Activated T-cell treated with anti-CD3 and anti-CD28 coated beads, Interleukin-2, amount 50 U/mL, for 72 hours (primary cell): ENCODE data around the gene ADAM30. TPM values are rescaled to one million over a fixed set of nuclear protein-coding genes. Genes with fewer than 3 reads are reported as not detected.

Source experiments
- ATAC-seq, 2 donors: fragments of 150-1000 bp; cut with Tn5 transposase; replicated peaks in 1 of 2; 2 replicates each; pipeline ENCODE4 v1.10.0; 2021; ENCODE audit warnings: moderate library complexity in 2 of 2, mild to moderate bottlenecking in 1 of 2
- DNase-seq, 2 donors: peaks; one replicate each; pipeline ENCODE4 v3.0.0; 2021 to 2022; ENCODE audit warnings: mixed read lengths in 1 of 2
- H3K27ac Mint-ChIP-seq: one replicate; pipeline ENCODE4 v1.8.0; 2022; ENCODE audit warnings: mild to moderate bottlenecking, moderate library complexity, mixed read lengths
- H3K27me3 Mint-ChIP-seq: one replicate; pipeline ENCODE4 v1.8.0; 2022; ENCODE audit warnings: low read depth, mixed read lengths
- H3K36me3 Mint-ChIP-seq, 2 donors: one replicate each; pipeline ENCODE4 v1.8.0; 2022; ENCODE audit warnings: mixed read lengths in 2 of 2, mild to moderate bottlenecking in 1 of 2; ENCODE audit not compliant: insufficient read depth in 2 of 2
- H3K4me1 Mint-ChIP-seq: one replicate; pipeline ENCODE4 v1.8.0; 2022; ENCODE audit warnings: low read depth, mixed read lengths
- H3K4me3 Mint-ChIP-seq, 2 donors: one replicate each; pipeline ENCODE4 v1.8.0; 2022; ENCODE audit warnings: mild to moderate bottlenecking in 2 of 2, mixed read lengths in 2 of 2, moderate library complexity in 2 of 2
- H3K9me3 Mint-ChIP-seq, 2 donors: one replicate each; pipeline ENCODE4 v1.8.0; 2022; ENCODE audit warnings: mixed read lengths in 2 of 2
- total RNA-seq, 2 donors: library from RNA; stranded (reverse); gene quantifications; one replicate each; pipeline ENCODE4 v1.2.3, GENCODE V29; 2022

Gene ADAM30
- total RNA-seq, 2 donors from 2014 or later, result not detected

DNA sequence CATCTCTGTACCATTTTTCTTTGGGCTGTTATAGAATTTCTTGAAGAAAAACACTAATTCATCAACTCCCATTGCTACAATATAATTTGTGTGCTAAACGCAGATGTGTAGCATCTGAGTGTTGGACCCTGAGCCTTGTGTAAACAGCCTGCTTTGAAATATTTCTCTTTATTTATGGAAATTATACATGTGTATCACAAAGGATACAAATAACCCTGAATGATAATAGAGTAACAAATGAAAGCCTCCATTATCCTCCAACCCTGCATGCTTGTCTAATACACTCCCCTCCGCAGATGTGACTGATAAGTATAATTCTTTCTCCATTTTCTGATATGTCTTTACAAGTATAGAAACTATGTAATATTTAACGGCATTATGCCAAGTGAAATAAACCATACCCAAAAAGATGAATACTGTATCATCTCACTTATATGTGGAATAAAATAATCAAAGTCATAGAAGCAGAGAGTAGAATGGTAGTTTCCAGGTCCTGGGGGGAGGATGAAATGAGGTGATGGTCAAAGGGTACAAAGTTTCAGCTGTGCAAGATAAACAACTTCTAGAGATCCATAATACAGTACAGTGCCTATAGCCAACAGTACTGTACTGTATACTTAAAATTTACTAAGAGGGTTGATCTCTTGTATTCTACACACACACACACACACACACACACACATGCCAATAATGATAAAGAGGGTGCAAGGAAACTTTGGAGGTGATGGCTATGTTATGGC, 2.8 kb upstream of the ADAM30 start:
- no peaks in the 10 kb centered on the region for H3K36me3 Mint-ChIP-seq
- DNase-seq (no peak), ATAC-seq (no peak)
- no peaks in the 10 kb centered on the region for H3K27me3 Mint-ChIP-seq
- H3K4me3 Mint-ChIP-seq, result no peak overlapping the region
- peaks cover under 1% of the 10 kb centered on the region for H3K4me1 Mint-ChIP-seq
- H3K27ac Mint-ChIP-seq, result no peak overlapping the region
- H3K9me3 Mint-ChIP-seq, result no peaks in the 10 kb centered on the region

DNA sequence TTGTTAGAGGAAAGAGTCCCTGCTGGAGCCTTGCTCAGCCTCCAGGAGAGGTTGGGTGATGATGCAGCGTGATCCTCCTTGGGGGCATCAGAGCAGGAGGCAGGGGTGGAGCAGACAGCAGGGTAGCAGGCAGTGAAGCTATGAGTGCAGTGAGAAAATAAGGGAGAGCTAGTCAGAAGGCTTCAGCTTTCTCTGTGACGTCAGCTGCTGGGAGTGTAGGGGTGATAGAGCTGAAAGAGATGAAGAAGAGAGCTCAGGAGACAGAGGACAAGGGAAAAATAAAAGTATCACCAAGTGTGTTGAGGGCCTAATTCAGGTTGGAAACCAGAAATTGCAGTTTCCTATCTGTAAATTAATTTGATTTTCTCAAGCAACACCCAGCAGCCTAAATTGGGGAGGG, 2.2 kb upstream of the ADAM30 start:
- H3K4me1 Mint-ChIP-seq, result peaks cover 6% of the 10 kb centered on the region
- no peak for ATAC-seq
- H3K36me3 Mint-ChIP-seq, result no peaks in the 10 kb centered on the region
- no peaks in the 10 kb centered on the region for H3K27me3 Mint-ChIP-seq
- no peaks in the 10 kb centered on the region for H3K9me3 Mint-ChIP-seq
- no peak overlapping the region for H3K27ac Mint-ChIP-seq
- no peak for DNase-seq
- H3K4me3 Mint-ChIP-seq, result no peak overlapping the region

DNA sequence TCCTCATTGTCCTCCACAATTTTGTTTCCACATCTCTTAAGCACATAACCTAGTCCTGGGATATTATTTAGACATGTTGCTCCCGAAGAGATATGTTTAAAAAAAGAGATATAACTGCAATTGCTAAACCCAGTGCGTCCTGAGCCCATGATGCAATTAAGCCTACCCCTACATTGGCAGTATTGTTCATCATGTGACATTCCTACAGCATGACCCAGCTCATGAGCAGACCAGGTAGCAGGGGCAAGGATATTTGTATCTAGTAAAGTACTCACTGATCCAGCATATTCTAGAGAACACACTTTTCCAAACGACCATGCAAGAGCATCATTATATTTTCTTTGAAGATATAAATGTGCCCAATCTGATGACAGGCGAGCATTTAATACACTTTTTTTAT, 1.2 kb downstream of the ADAM30 start:
- no peak for DNase-seq
- Mint-ChIP-seq H3K4me1 (peaks cover 11% of the 10 kb centered on the region), H3K9me3 (no peaks in the 10 kb centered on the region), H3K4me3 (no peak overlapping the region), H3K27ac (no peak overlapping the region), H3K36me3 (no peaks in the 10 kb centered on the region), H3K27me3 (no peaks in the 10 kb centered on the region)
- no peak for ATAC-seq

DNA sequence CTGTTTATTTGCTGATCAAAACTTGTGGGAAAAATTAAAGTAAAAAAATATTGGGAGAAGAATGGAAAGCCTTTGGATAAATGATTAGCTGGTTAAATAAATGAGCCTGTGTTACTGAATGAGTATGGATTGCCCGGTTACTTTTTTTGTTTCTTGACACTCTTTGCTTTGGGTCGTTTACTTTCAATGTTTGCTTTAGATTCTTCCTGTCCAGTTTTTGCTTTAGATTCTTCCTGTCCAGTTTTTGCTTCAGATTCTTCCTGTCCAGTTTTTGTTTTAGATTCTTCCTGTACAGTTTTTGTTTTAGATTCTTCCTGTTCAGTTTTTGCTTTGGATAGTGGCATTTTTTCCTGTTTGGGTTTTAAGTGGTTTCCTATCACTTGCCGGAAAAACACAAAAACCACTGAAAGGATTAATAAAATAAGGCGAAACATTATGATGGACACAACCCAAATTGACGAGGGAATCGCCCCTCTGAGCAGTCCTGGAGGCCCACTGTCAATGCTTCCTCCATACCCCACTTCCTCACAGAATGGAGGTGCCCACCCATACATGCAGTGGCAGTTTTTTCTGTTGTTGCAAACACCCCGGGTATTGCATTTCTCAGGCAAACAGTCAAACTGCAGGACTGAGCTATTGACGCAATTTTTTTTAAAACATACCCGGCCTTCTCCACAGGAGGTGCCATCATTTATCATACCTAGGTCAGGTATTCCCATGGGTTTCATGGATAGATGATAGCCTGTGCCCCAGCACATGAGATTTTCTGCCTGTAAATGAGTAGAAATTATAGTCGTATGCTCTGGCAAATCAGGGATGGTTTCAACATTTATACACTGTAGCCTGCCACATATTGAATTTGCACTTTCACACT, 2.3 kb downstream of the ADAM30 start:
- DNase-seq (no peak), ATAC-seq (no peak)
- Mint-ChIP-seq H3K36me3 (no peaks in the 10 kb centered on the region), H3K4me3 (no peak overlapping the region), H3K4me1 (peaks cover 11% of the 10 kb centered on the region), H3K27ac (no peak overlapping the region), H3K9me3 (no peaks in the 10 kb centered on the region), H3K27me3 (no peaks in the 10 kb centered on the region)

DNA sequence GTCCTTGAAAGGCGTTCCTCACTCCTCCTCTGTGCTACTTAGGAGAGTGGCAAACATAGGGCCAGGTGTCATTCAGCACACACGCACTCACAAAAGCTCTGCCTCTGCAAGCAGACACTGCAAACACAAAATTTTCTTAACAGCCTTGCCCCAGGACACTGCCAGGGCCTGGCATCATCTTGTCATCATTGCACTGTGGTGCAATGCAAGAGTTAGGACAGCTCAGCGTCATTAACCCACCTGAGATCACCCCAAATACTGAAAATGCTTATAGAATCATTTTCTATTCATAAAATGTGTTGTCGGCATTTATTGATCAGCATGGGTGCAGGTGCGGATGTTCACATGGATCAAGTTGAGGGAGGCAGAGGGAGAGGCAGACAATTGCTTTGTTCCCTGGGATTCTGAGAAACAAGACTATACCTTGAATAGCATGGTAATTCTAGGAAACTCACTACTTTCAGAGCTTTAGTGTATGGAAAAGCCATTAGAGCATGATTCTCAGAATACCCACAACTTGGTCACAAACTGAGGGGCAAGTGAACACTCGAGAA, 3.0 kb downstream of the ADAM30 start:
- Mint-ChIP-seq H3K4me3 (no peak overlapping the region), H3K27ac (no peak overlapping the region), H3K36me3 (peaks cover 0 to 4% of the 10 kb centered on the region in 2 donors), H3K4me1 (peaks cover 11% of the 10 kb centered on the region), H3K27me3 (peaks cover 4% of the 10 kb centered on the region), H3K9me3 (peaks cover 0 to 3% of the 10 kb centered on the region in 2 donors)
- ATAC-seq, result peak in 1 of 2 donors; percentile 45
- DNase-seq, result no peak

DNA sequence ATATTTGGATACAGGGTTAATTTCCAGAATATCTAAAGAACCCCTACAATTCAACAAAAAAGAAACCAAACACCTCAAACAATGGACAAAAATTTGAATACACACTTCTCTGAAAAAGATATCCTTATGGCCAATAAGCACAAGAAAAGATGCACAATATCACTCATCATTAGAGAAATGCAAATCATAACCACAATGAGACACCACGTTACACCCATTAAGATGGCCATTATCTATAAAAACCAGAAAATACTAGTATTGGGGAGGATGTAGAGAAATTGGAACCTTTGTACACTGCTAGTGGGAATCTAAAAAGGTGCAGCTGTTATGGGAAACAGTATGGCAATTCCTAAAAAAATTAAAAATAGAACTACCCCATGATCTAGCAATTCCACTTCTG, 4.9 kb downstream of the ADAM30 start:
- Mint-ChIP-seq H3K27ac (no peak overlapping the region), H3K4me1 (peaks cover 11% of the 10 kb centered on the region), H3K27me3 (peaks cover 8% of the 10 kb centered on the region), H3K36me3 (peaks cover 2 to 8% of the 10 kb centered on the region in 2 donors), H3K4me3 (no peak overlapping the region), H3K9me3 (peaks cover 0 to 3% of the 10 kb centered on the region in 2 donors)
- no peak for ATAC-seq
- no peak for DNase-seq

DNA sequence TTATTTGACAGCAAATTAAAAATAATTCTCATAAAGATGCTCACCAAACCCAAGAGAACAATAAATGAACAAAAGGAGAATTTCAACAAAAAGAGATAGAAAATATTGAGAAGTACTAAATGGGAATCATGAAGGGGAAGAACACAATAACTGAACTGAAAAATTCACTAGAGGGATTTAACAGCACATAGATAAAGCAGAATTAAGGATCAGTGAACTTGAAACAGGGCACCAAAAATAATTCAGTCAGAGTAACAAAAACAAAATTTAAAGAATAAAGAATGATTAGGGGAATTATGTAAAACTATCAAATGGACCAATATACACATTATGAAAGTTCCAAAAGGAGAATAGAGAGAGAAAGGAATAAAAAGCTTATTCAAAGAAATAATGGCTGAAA, 7.8 kb downstream of the ADAM30 start:
- Mint-ChIP-seq H3K9me3 (peaks cover 0 to 3% of the 10 kb centered on the region in 2 donors), H3K4me1 (peaks cover 4% of the 10 kb centered on the region), H3K4me3 (no peak overlapping the region), H3K36me3 (peaks cover 2 to 8% of the 10 kb centered on the region in 2 donors), H3K27ac (peak overlapping the region; percentile 69), H3K27me3 (peaks cover 19% of the 10 kb centered on the region)
- DNase-seq (no peak), ATAC-seq (no peak)

DNA sequence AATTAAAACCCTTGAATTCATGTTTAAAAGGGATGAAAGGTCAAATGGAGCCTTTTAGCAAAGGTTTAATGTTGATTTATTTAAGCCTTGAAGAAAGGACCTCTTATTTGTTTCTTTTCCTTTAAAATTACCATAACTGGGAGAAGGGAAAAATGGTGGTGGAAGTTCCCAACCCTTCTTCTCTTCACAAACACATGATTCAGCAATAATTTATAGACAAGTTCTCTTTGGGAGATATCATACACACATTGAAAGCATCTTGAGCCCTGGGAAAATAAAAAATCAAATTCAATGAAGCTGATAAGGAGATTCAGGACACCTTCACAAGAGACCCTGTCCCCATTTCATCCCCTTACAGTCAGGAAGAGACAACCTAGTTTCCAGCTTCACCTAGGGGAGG, 8.9 kb downstream of the ADAM30 start:
- H3K27ac Mint-ChIP-seq, result no peak overlapping the region
- no peaks in the 10 kb centered on the region for H3K4me1 Mint-ChIP-seq
- no peak overlapping the region for H3K4me3 Mint-ChIP-seq
- H3K36me3 Mint-ChIP-seq, result peaks cover 2 to 8% of the 10 kb centered on the region in 2 donors
- ATAC-seq (no peak), DNase-seq (no peak)
- H3K27me3 Mint-ChIP-seq, result peaks cover 19% of the 10 kb centered on the region
- peaks cover 0 to 3% of the 10 kb centered on the region in 2 donors for H3K9me3 Mint-ChIP-seq

DNA sequence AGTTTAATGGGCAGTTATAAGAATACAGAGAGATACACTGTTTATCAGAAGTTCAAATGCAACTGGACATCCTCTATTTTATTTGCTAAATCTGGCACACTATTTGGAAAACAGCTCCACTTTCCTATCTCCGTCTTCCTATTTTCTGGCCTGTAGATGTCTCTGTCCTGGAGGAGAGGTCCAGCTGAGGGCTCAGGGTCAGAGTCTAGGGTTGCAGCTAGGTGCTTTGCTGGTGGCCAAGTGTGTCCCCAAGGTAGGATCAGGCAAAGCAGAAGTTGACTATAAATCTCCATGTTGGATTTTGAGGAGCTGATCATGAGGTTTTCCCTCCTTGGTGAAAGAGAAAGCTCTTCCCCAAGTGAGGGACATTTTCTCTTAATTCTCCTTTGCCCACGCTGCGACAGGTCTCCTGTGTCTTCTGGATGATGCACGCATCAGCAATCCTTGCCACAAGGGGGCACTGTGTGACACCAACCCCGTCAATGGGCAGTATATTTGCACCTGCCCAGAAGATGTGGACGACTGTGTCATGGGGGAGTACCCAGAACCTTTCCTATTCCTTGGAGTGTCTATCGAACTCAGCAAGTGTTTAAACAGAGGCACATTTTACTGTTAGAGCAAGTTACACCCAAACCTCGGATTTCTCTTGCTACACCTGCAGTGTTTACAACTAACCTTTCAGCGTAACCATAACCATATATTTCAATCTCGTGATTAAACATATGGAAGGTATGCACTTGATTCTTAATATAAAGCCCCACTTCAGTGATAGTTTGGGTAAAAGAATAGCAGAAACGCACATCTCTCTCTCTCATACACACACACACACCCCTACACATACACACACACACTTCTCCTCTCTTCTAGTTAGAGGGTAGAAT, 10.2 kb downstream of the ADAM30 start:
- no peaks in the 10 kb centered on the region for H3K4me1 Mint-ChIP-seq
- ATAC-seq (peak; percentile 63 to 66), DNase-seq (peak; percentile 65 to 68)
- no peak overlapping the region for H3K4me3 Mint-ChIP-seq
- peaks cover 20% of the 10 kb centered on the region for H3K27me3 Mint-ChIP-seq
- peaks cover 2 to 8% of the 10 kb centered on the region in 2 donors for H3K36me3 Mint-ChIP-seq
- no peak overlapping the region for H3K27ac Mint-ChIP-seq
- peaks cover 0 to 3% of the 10 kb centered on the region in 2 donors for H3K9me3 Mint-ChIP-seq

DNA sequence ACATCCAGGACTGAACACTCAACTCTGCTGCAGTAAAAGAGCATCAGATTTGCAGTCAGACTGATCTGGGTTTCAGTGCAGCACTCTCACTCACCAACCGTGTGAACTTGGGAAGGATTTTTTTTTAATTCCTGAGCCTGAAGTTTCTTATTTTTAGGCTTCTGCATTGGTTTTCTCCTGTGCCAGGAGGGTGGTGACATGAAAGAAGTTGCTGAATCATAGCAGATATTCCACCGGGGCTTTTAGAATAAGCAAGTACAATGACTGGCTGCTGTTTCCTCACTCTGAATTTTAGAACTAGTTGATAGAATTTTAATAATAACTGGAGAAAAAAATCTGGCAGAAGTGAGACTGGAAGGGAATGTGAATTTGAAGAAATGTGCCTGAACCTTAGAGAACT, 11.6 kb downstream of the ADAM30 start:
- Mint-ChIP-seq H3K9me3 (peaks cover 0 to 3% of the 10 kb centered on the region in 2 donors), H3K27me3 (peaks cover 33% of the 10 kb centered on the region), H3K27ac (no peak overlapping the region), H3K36me3 (peaks cover 2 to 8% of the 10 kb centered on the region in 2 donors), H3K4me3 (no peak overlapping the region), H3K4me1 (no peaks in the 10 kb centered on the region)
- DNase-seq, result no peak
- ATAC-seq, result no peak

DNA sequence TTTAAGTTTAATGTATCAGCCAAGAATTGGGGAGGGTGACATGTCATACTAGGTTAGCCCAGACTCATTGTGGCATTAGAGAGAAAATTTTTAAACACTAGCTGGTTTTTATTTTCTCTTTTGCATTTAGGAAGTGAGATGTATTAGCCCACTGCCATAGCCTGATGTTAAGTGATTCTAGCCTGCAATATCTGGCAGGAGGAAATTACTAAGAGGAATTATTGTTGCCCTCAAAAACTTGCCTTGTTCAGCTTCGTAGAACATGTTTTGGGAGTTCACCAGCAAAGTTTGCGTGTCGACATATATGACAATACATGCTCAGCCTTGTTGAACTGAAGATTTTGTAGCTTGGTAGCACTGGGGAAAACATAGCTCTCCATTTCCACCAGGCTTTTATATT, 12.5 kb downstream of the ADAM30 start:
- H3K36me3 Mint-ChIP-seq, result peaks cover 2 to 8% of the 10 kb centered on the region in 2 donors
- H3K27me3 Mint-ChIP-seq, result peaks cover 36% of the 10 kb centered on the region
- no peak overlapping the region for H3K27ac Mint-ChIP-seq
- DNase-seq (no peak), ATAC-seq (no peak)
- no peaks in the 10 kb centered on the region for H3K4me1 Mint-ChIP-seq
- H3K9me3 Mint-ChIP-seq, result peaks cover 0 to 3% of the 10 kb centered on the region in 2 donors
- H3K4me3 Mint-ChIP-seq, result no peak overlapping the region

DNA sequence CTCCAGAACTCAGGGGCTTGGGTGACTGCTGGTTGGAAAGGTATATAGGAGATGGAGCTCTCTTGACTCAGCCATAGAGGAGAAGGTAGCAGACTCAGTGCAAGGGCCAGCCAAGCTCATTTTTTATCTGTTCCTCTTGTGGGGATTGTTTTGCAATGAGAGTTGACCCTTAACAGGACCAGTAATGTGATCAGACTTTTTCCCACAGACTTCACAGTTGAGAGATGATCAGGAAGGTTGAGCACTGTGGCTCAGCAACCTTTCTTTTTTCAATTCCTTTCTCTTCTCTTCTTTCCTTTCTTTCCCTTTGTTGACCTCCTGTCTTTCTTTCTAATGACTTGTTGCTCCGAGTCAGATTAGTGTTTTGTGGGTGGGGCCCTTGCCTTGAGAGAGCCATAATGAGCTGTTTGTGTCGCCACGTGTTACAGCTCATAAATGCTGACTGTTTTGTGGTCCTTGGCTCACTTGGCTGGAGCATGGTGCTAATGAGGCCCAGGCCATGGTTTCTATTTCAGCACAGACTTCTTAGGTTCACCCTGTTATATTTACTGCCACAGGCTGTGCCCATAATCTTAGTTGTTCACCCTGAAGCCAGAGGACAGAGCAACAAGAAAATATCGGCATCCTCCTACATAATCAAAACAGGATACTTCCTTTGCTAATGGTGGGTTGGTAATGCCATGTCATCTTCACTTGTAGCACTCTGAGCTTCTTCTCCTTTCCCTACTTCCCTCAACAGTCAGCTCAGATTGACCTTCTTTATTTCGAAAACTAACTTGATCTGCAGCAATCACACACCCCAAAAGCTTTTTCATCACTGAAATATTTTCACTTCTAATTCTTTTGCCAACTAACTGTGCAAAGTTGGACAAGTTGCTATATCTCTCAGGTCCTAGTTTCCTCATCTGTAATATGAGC, 13.9 kb downstream of the ADAM30 start:
- Mint-ChIP-seq H3K9me3 (no peaks in the 10 kb centered on the region), H3K36me3 (no peaks in the 10 kb centered on the region), H3K4me1 (no peaks in the 10 kb centered on the region), H3K4me3 (no peak overlapping the region), H3K27me3 (peaks cover 36% of the 10 kb centered on the region), H3K27ac (no peak overlapping the region)
- DNase-seq (no peak), ATAC-seq (no peak)
